OCI-LY1 (cell line): ENCODE measurements around the gene MRTO4.

Experiments used
- H2AFZ ChIP-seq: fragments of 200-600 bp; sonication (generic), shearing (Covaris generic); 2 replicates; pipeline ENCODE4 v1.6.0; 2014; ENCODE audit warnings: antibody characterized with exemption, mild to moderate bottlenecking, low read length
- H3F3A ChIP-seq: fragments of 200-600 bp; sonication (generic), shearing (Covaris generic); 2 replicates; pipeline ENCODE4 v1.6.0; 2014; ENCODE audit warnings: mild to moderate bottlenecking, antibody characterized with exemption, low read length, moderate library complexity; ENCODE audit not compliant: insufficient read depth
- H3K27ac ChIP-seq: fragments of 200-600 bp; sonication (generic); 2 replicates; pipeline ENCODE4 v1.5.1; 2014; ENCODE audit warnings: low read length, mixed run types, mild to moderate bottlenecking, low read depth; ENCODE audit not compliant: poor library complexity, severe bottlenecking
- H3K27me3 ChIP-seq: fragments of 200-600 bp; sonication (generic); 2 replicates; pipeline ENCODE4 v1.6.0; 2014; ENCODE audit warnings: antibody characterized with exemption, mild to moderate bottlenecking, low read length, moderate library complexity; ENCODE audit not compliant: insufficient read depth
- H3K36me3 ChIP-seq: fragments of 200-600 bp; sonication (generic); 2 replicates; pipeline ENCODE4 v1.6.1; 2014; ENCODE audit warnings: mild to moderate bottlenecking, antibody characterized with exemption, low read length, moderate library complexity, mixed read lengths; ENCODE audit not compliant: insufficient read depth
- H3K4me1 ChIP-seq: fragments of 200-600 bp; sonication (generic); 2 replicates; pipeline ENCODE4 v1.5.1; 2014; ENCODE audit warnings: mild to moderate bottlenecking, low read length, moderate library complexity; ENCODE audit not compliant: insufficient read depth, severe bottlenecking
- H3K4me2 ChIP-seq: fragments of 200-600 bp; sonication (generic), shearing (Covaris generic); 2 replicates; pipeline ENCODE4 v1.6.1; 2014; ENCODE audit warnings: low read length
- H3K4me3 ChIP-seq: fragments of 200-600 bp; sonication (generic); 2 replicates; pipeline ENCODE4 v1.5.1; 2014; ENCODE audit warnings: low read length, low read depth, mild to moderate bottlenecking, mixed read lengths; ENCODE audit not compliant: poor library complexity, severe bottlenecking
- H3K79me2 ChIP-seq: fragments of 200-600 bp; shearing (Covaris generic); 2 replicates; pipeline ENCODE4 v1.6.1; 2016; ENCODE audit warnings: mixed run types, low read length, mixed read lengths; ENCODE audit not compliant: insufficient read depth
- H3K9ac ChIP-seq: fragments of 200-600 bp; sonication (generic), shearing (Covaris generic); 2 replicates; pipeline ENCODE4 v1.6.1; 2014; ENCODE audit warnings: mild to moderate bottlenecking, low read length, mixed read lengths
- H3K9me2 ChIP-seq: fragments of 200-600 bp; sonication (generic), shearing (Covaris generic); 2 replicates; pipeline ENCODE4 v1.6.1; 2014; ENCODE audit warnings: low read depth, mild to moderate bottlenecking, low read length, mixed read lengths
- H3K9me3 ChIP-seq: fragments of 200-600 bp; shearing (Covaris generic); 2 replicates; pipeline ENCODE4 v1.6.1; 2014; ENCODE audit warnings: low read length, mixed read lengths
- H4K20me1 ChIP-seq: fragments of 200-600 bp; sonication (generic), shearing (Covaris generic); 2 replicates; pipeline ENCODE4 v1.6.0; 2016; ENCODE audit warnings: mild to moderate bottlenecking, low read length; ENCODE audit not compliant: insufficient read depth
- EZH2 ChIP-seq: fragments of 200-600 bp; sonication (generic), shearing (Covaris generic); IDR thresholded peaks from 2 replicates; pipeline ENCODE4 v1.8.0; 2017; ENCODE audit warnings: borderline replicate concordance, mixed run types, mild to moderate bottlenecking, antibody characterized with exemption, low read length, moderate library complexity, mixed read lengths
- TF ChIP-seq, protein P1 (sequence below): fragments of 200-600 bp; sonication (generic), shearing (Covaris generic); IDR thresholded peaks from 2 replicates; pipeline ENCODE4 v1.5.1; 2017; ENCODE audit warnings: mild to moderate bottlenecking, antibody characterized with exemption, low read length, moderate library complexity, mixed read lengths

MRTO4 gene

DNA sequence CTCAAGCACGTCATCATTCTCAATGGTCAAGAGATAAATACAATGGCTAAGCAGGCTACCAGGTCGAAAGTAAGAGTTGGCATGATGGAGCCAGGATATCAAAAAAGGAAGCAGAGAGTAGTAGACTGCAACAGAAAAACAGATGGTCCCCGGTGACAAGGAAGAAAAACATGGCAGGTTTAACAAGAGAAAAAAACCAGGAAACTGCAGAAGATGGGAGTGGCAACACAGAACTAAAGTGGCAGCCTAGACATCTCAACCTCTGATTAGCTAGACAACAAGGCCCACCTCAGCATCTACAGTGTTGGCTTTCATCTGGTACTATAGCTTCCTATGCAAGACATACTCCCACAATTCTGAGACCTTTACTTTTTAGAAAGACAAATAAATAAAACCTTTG, 44.7 kb upstream of the MRTO4 start:
- Histone ChIP-seq H3K36me3 (peaks cover 9% of the 10 kb centered on the region; the same call in 1 of the 2 replicates), H3K4me3 (no peak overlapping the region), H3K79me2 (peaks cover 95% of the 10 kb centered on the region), H3K9me3 (no peaks in the 10 kb centered on the region), H3K27me3 (no peaks in the 10 kb centered on the region), H2AFZ (no peak overlapping the region), H3K9ac (no peak overlapping the region), H3F3A (no peaks in the 10 kb centered on the region), H4K20me1 (no peaks in the 10 kb centered on the region), H3K27ac (no peak overlapping the region), H3K4me1 (peaks cover 32% of the 10 kb centered on the region), H3K9me2 (no peaks in the 10 kb centered on the region), H3K4me2 (no peak overlapping the region)
- TF ChIP-seq, protein P1, sequence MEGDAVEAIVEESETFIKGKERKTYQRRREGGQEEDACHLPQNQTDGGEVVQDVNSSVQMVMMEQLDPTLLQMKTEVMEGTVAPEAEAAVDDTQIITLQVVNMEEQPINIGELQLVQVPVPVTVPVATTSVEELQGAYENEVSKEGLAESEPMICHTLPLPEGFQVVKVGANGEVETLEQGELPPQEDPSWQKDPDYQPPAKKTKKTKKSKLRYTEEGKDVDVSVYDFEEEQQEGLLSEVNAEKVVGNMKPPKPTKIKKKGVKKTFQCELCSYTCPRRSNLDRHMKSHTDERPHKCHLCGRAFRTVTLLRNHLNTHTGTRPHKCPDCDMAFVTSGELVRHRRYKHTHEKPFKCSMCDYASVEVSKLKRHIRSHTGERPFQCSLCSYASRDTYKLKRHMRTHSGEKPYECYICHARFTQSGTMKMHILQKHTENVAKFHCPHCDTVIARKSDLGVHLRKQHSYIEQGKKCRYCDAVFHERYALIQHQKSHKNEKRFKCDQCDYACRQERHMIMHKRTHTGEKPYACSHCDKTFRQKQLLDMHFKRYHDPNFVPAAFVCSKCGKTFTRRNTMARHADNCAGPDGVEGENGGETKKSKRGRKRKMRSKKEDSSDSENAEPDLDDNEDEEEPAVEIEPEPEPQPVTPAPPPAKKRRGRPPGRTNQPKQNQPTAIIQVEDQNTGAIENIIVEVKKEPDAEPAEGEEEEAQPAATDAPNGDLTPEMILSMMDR = no peak
- no peak for TF ChIP-seq EZH2

DNA sequence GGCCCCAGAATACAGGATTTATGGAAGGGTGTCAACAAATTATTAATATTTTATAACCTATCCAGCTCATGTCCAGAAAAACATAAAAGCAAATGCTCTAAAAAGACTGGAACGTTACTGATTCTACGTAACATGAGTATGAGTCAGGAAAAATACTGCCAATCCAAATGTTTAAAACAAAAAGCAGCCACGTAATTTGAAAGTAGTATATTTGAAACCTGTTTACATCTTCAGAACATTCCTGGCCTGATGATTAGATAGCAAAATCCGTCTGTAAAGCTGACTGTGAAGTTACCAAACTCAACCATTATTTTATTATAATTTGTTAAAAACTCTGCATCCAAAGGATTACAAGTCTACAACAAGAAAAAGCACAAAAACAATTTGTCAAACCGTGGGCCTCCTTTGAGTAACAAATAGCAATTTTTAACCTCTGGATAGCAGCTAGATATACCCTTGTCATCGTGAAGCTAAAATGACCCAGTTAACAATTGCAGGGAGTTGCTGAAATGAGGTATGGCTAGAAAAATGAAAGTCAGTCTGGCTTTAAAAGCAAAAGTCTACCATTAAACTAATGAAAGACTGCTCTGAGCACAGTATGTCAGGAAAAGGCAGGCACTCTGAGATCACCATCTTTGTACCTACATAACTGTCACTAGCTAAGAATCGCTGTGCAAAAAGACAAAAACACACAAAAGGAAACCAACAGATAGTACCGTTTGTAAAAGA, 42.7 kb upstream of the MRTO4 start:
- H3K36me3 ChIP-seq = peaks cover 18% of the 10 kb centered on the region; the same call in 1 of the 2 replicates
- peaks cover 48% of the 10 kb centered on the region for H3K4me1 ChIP-seq
- TF ChIP-seq, protein P1 = no peak
- no peak for TF ChIP-seq EZH2
- H3K27me3 ChIP-seq = no peaks in the 10 kb centered on the region
- H3K9ac ChIP-seq = peak overlapping the region; percentile 93
- peaks cover 89% of the 10 kb centered on the region for H3K79me2 ChIP-seq
- no peaks in the 10 kb centered on the region for H3K9me2 ChIP-seq
- no peak overlapping the region for H2AFZ ChIP-seq
- no peaks in the 10 kb centered on the region for H4K20me1 ChIP-seq
- H3K27ac ChIP-seq = peak overlapping the region; percentile 58
- H3K4me3 ChIP-seq = peak overlapping the region; percentile 87
- no peaks in the 10 kb centered on the region for H3F3A ChIP-seq
- H3K4me2 ChIP-seq = peak overlapping the region; percentile 86
- no peaks in the 10 kb centered on the region for H3K9me3 ChIP-seq

DNA sequence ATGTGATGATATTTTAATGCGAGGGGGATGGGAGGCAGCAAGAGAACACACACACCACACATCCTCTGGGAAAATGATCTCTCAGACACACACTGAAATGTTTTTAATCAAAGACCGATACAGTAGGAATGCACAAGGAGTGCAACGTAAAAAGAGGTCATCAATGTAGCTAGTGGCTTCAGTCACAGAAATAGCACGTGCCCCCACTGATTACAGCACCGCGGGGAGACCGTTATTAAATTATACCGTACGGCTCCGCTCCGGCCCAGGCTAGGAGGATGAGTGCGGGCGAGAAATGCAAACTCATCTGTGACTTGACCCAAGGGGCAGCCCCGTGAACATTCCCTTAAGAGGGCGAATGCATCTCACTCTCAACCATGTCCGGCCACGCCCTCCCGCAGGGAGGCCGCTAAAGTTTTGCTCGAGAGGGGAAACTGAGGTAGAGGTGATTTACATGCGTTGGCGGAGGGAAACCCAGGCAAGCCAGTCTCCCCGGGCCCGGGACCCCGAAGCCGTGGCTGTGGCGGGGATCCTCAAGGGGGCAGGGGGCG, 42.1 kb upstream of the MRTO4 start:
- no peaks in the 10 kb centered on the region for H3F3A ChIP-seq
- H3K9ac ChIP-seq = peak overlapping the region; percentile 93
- no peaks in the 10 kb centered on the region for H3K27me3 ChIP-seq
- no peaks in the 10 kb centered on the region for H3K9me2 ChIP-seq
- no peak overlapping the region for H2AFZ ChIP-seq
- peak overlapping the region; percentile 86 for H3K4me2 ChIP-seq
- peaks cover 48% of the 10 kb centered on the region for H3K4me1 ChIP-seq
- peak overlapping the region; percentile 58 for H3K27ac ChIP-seq
- no peak for TF ChIP-seq EZH2
- TF ChIP-seq, protein P1 = no peak
- peak overlapping the region; percentile 87 for H3K4me3 ChIP-seq
- no peaks in the 10 kb centered on the region for H3K9me3 ChIP-seq
- H4K20me1 ChIP-seq = no peaks in the 10 kb centered on the region
- H3K36me3 ChIP-seq = peaks cover 25% of the 10 kb centered on the region; the same call in 1 of the 2 replicates
- H3K79me2 ChIP-seq = peaks cover 82% of the 10 kb centered on the region
